ENCODE measurements around the gene FCMR.
A peak's percentile ranks its signal among the peaks of the same experiment; 100 is the strongest.
"Not testable (repeated sequence)": the region's sequence is repeated elsewhere in the genome, so short reads cannot be mapped to it uniquely, and the experiment has no call there.

The FCMR gene

GRCh38 chr1:206867239-206867638 is 54.5 kb downstream of the FCMR start:
- no peak for DNase-seq

DNA sequence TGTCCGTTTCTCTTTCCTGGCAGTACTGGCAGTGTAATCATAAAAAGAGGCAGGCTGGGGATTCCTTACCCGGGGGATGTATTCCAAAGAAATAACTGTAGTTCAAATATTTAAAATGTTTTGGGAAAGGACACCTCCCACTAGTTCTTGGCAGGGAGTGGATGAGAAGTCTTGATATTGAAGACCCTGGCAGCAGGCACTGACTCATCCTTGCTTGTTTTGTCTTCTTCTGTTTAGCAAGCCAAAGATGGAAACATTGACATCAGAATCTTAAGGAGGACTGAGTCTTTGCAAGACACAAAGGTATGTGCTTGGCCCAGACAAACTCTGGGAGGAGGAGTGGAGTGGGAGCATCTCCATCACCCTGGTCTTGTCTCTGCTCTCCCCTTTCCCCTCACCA is 55.7 kb downstream of the FCMR start:
- DNase-seq: no peak

DNA sequence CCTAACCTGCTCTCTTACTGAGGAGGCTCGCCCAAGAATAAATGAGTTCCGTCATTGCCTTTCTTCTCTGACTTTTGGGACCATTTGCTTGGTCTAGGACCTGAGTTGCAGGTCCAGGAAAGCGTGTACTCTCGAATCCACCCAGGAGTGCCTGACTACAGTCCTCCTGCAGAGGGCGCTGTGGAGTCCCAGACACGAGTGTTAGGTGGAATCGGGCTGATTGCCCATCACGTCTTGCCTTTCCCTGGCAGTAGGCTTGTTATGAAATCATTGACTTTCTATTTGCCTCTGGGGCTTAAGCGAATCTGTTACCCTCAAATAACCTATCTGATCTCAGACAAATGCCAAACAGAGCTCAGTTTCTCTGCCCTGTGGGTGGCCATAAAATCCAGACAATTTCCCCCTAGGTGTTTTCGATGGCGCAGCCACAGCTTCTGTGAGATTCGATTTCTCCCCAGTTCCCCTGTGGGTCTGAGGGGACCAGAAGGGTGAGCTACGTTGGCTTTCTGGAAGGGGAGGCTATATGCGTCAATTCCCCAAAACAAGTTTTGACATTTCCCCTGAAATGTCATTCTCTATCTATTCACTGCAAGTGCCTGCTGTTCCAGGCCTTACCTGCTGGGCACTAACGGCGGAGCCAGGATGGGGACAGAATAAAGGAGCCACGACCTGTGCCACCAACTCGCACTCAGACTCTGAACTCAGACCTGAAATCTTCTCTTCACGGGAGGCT is 56.6 kb downstream of the FCMR start, which contains the start of gene IL20:
Gene IL20, plus strand, starts transcription at position 685 of the 733 bp plus-strand sequence. CDS start 230 bp downstream, outside the sequence.
- peak; percentile 94 for DNase-seq

DNA sequence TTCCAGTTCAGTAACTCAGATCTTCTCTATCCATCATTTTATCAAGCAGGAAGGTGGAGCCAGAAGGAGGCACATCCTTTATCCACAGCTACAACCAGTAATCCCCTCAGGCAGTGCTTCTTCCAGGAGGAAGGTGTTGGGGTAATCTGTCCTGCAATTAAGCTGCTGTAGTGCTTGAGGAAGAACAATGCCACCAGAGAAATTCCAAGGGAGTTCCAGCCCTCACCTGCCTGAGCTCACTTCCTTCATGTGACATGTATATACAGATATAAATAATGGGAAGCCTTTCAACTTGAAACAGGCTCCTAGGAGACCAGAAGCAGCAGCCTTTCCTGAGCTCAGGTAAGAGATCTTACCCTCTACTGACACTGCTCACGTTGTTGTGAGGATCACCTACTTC is 58.5 kb downstream of the FCMR start:
- DNase-seq: no peak

DNA sequence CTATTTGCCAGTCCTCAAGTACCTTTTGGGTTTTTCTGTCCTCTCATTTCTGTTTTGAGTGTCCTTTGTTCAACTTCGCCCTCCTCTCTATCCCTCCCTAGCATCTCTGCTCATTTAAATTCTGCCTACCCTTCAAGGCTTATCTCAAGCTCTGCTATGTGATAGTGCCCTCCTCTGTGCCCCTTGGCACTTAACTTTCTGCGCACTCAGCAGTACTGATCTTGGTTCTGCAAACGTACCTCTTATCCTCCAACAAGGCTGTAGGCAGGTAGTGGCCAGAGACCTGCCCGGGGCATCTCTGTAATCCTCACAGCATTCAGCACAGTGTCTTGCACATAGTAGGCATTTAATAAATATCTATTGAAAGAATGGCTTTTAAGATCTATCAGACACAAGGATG is 61.6 kb downstream of the FCMR start:
- DNase-seq: no peak

- peak; percentile 25 for DNase-seq
These were observed 62.6 kb downstream of the FCMR start for GRCh38 chr1:206859082-206859521.

- peak; percentile 35 for DNase-seq
These were observed 64.9 kb downstream of the FCMR start for GRCh38 chr1:206856674-206857464.

- DNase-seq: no peak
These were observed 65.9 kb downstream of the FCMR start for GRCh38 chr1:206855859-206856258.

DNA sequence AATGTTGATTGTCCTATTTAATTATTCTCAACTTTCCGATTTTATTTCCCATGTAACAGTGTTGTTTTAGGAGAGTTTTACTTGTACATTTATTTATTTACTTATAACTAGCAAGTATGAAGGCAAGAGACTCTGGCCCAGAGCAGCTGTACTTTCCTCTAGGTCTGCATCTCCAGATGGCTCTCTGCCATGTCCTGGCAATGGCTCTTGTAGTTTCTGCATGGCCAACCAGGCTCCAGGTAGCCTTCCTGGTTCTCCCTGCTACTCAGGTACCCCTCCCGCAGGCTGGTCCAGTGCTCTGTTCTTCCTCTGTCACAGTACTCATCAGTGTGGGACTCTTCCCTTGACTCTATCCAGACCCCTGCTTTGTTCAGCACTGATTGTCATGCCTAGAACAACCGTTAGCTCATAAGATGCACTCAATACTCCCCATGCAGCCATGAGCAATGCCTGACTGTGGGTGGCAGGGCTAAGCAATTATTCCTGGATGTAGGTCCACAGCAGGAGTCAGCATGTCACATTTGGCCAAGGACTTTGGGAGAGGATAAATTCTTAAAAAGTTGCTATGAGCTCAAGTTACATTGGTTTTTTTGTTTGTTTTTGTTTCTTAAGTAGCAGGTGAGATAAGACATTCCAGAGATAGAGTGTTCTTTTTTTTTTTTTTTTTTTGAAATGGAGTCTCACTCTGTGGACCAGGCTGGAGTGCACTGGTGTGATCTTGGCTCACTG is 67.2 kb downstream of the FCMR start:
- no peak for DNase-seq

DNA sequence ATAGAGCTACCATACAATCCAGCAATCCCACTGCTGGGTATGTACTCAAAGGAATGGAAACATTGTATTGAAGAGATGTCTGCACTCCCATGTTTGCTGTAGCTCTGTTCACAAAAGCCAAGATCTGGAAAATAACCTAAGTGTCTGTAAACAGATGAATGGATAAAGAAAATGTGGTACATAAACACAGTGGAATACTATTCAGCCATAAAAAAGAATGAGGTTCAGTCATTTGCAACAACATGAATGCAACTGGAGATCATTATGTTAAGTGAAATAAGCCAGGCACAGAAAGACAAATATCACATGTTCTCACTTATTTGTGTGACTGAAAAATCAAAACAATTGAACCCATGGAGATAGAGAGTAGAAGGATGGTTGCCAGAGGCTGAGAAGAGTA is 68.0 kb downstream of the FCMR start:
- DNase-seq: not testable (repeated sequence)
